HG03439 (cell line): ENCODE measurements around the gene RANBP17.
"Not testable (repeated sequence)": the region's sequence is repeated elsewhere in the genome, so short reads cannot be mapped to it uniquely, and the experiment has no call there.

ENCODE experiments used
- ATAC-seq: cut with Tn5 transposase; IDR thresholded peaks from one replicate; pipeline ENCODE4 v1.9.1; 2021; ENCODE audit warnings: mild to moderate bottlenecking, moderate library complexity; ENCODE audit not compliant: unreplicated experiment

RANBP17 gene

GRCh38 chr5:171283753-171284152, 421.9 kb downstream of the RANBP17 start:
- ATAC-seq, result no peak

GRCh38 chr5:171285465-171285864, 423.6 kb downstream of the RANBP17 start:
- ATAC-seq, result no peak

GRCh38 chr5:171288066-171288465, 426.2 kb downstream of the RANBP17 start:
- ATAC-seq, result no peak

- ATAC-seq, result no peak
Observed at GRCh38 chr5:171291371-171291770, 429.6 kb downstream of the RANBP17 start.

DNA sequence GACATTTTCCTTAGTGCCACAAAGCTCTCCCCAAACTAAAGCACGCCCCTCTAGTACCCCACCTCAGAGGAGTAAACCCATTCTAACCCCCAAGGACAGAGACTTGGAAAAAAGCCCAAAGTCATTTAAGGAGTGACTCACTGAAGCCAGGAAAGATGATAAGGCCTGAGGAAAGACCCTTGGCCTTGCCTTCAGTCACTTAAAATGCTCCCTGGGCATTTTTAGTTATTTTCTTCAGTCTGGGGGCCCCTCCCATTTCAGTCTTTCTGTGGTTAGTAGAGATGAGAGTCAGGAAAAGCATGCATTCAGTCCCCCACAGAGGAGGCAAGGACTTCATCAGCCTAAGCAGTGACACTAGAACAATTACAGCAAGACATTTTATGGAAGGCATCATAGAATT, 433.5 kb downstream of the RANBP17 start:
- no peak for ATAC-seq

DNA sequence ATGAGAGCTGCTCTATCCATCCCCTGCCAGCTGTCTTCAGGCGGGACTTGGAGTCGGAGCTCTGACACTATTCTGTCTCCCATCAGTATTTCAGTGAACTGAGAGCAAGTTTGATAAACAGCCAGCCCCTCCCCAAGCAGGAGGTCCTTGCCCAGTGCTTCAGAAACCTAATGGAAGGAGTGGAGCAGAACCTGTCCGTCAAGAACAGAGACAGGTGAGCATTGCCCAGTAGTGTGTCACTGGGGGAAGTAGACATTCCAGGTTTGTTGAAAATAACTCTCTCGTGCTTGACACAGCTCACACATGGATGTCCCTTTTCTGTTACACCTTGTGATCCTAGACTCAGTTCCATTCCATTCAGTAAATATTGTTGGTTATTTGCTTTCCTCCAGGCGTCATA, 434.0 kb downstream of the RANBP17 start:
- no peak for ATAC-seq

GRCh38 chr5:171297941-171298340, 436.1 kb downstream of the RANBP17 start:
- ATAC-seq, result not testable (repeated sequence)

GRCh38 chr5:171299228-171299627, 437.4 kb downstream of the RANBP17 start:
- ATAC-seq, result no peak

- ATAC-seq, result no peak
Observed at GRCh38 chr5:171299851-171300250, 438.0 kb downstream of the RANBP17 start.

- no peak for ATAC-seq
Observed at GRCh38 chr5:171300358-171300757, 438.5 kb downstream of the RANBP17 start.

- ATAC-seq, result no peak
Observed at GRCh38 chr5:171306166-171306565, 444.3 kb downstream of the RANBP17 start.

DNA sequence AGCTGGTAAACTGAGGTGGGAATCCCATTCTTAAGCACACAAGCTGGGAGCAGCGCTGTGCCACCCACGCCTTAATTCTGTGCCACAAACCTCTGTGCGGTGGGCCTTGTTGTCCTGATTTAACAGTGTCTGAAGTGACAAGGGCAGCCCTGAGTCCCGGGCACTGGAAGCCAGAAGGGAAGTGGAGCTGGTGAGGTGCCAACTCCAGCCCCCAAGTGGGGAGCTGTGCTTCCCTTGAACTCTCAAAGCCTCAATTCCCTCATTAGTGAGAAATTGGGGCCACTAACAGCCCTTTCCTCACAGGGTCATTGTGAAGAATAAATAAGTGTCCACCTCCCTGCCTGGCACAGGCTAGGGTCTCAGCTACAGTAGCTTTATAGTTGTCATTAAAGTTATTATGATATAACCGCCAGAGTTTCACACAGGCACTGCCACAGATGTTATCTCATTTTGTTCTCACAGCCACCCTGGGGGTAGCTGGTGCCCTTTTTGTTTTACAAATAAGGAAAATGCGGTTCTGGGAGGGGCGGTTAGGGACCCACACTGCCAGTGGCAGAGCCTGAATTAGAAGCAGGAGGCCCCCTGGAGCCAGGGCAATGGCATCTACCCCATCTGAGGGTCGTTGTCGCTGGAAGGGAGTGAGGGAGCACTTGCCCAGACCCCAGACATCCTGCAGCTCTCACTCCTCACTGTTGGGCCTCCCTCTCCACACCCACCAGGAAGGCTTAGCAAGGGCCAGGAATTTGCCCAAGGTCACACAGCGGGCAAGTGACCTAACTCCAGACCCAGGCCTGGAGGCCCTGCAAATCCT, 445.2 kb downstream of the RANBP17 start:
- ATAC-seq, result no peak

GRCh38 chr5:171307789-171308452, 446.1 kb downstream of the RANBP17 start:
- ATAC-seq, result no peak

DNA sequence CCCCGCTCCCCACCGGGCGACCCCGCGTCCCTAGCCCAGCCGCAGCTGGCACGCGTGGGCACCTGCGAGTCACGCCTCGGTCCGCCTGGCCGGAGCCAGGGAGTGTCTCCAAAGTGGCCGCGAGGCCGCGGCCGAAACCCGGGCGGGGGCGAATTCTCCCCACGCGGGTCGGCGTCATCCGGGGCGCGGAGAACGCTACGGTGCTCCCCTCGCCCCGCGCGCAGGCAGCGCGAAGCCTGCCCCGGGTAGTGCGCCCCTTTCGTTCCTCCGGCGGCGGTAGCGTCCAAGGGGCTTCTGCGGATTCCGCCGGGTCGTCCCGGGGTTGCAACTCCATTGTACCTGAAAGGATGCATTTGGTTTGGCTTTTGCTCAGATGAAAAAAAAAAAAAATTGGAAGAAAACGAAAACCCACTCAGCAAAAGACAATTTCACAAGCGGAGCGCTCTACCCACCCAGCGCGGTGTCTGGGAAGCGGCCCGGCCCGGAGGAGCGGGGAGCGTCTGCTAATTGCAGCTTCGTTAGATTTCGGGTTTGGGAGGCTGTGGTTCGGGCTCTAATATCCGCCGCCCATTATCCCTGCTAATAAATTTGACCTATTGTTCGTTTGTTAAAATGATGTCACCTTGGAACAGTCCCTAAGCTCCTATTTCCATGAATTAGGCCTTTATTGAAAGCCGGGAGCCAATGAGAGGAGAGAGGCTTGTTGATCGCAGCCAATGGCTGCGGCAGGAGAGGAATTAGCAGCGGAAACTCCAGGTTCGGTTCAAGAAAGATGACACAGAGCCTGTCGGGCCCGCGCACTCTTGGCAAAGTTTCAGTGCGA, 446.8 kb downstream of the RANBP17 start, which contains the start of gene TLX3:
TLX3 (plus strand) TSS at position 796 of the 823 bp plus-strand sequence. CDS start 118 bp downstream, outside the sequence.
- ATAC-seq, result no peak

DNA sequence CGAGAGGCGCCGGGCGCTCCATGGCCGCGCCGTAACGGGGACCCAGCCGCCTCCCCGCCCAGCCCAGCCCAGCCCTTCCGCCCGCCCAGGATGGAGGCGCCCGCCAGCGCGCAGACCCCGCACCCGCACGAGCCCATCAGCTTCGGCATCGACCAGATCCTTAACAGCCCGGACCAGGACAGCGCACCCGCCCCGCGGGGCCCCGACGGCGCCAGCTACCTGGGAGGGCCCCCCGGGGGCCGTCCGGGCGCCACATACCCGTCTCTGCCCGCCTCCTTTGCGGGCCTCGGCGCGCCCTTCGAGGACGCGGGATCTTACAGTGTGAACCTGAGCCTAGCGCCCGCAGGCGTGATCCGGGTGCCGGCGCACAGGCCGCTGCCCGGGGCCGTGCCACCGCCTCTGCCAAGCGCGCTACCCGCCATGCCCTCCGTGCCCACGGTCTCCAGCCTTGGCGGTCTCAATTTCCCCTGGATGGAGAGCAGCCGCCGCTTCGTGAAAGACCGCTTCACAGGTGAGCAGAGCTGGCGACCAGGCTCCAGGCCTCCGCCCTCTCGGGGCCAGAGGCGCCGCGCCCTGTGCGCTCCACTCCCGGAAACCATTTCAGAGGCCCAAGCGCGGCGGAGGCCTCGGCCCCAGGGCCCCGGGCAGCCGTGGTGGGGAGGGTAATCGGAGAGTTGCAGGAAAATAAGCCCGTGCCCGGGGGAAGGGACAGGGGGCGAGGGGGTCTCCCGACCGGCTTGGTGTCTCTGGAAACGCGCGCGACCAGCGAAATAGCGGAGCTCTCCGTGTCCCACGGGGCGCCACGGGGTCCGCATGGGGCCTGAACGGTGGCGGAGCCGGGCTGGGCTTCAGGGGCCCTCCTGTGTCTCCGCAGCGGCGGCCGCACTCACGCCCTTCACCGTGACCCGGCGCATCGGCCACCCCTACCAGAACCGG, 447.7 kb downstream of the RANBP17 start:
- no peak for ATAC-seq

DNA sequence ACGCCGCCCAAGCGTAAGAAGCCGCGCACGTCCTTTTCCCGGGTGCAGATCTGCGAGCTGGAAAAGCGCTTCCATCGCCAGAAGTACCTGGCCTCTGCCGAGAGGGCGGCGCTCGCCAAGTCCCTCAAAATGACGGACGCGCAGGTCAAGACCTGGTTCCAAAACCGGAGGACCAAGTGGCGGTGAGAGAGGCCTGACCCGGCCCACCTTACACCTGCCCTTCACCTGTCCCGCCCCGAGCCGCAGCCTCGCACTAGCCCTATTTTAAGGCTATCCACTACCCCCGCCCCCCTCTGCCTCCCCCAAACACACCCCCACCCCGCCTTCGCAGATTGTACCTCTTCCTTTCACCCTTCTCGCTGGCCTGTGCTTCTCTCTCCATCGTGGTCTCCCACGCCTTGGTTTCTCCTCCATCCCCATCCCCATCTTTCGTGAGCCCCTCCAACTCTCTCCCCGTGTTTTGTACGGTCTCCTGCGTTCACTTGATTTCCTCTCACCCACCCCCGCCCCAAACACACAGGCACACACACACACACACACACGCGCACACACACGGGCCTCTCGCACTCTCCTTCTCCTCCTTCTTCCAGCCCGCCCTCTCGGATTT, 448.5 kb downstream of the RANBP17 start:
- no peak for ATAC-seq

- ATAC-seq, result no peak
Observed at GRCh38 chr5:171310819-171311321, 449.1 kb downstream of the RANBP17 start.

GRCh38 chr5:171311322-171312077, 449.7 kb downstream of the RANBP17 start:
- no peak for ATAC-seq
